Ishikawa (cell line): Measurements from ENCODE around the gene IMMP2L.

Source experiments
- CEBPB ChIP-seq: IDR thresholded peaks from 2 replicates; pipeline ENCODE4 v1.6.1; 2012
- CREB1 ChIP-seq: IDR thresholded peaks from 2 replicates; pipeline ENCODE4 v1.6.1; 2012; ENCODE audit warnings: low read depth
- EGR1 ChIP-seq: IDR thresholded peaks from 2 replicates; pipeline ENCODE4 v1.6.1; 2012
- EP300 ChIP-seq: IDR thresholded peaks from 2 replicates; pipeline ENCODE4 v1.6.1; 2012; ENCODE audit warnings: borderline replicate concordance
- FOXM1 ChIP-seq: IDR thresholded peaks from 2 replicates; pipeline ENCODE4 v1.6.1; 2012; ENCODE audit warnings: low read depth, borderline replicate concordance
- NFIC ChIP-seq: IDR thresholded peaks from 2 replicates; pipeline ENCODE4 v1.6.1; 2012
- RAD21 ChIP-seq: IDR thresholded peaks from 2 replicates; pipeline ENCODE4 v1.6.1; 2012; ENCODE audit warnings: low read depth
- TAF1 ChIP-seq: IDR thresholded peaks from 2 replicates; pipeline ENCODE4 v1.6.1; 2012; ENCODE audit warnings: low read depth, mild to moderate bottlenecking
- TCF12 ChIP-seq: IDR thresholded peaks from 2 replicates; pipeline ENCODE4 v1.6.1; 2012; ENCODE audit warnings: low read depth
- TEAD4 ChIP-seq: IDR thresholded peaks from 2 replicates; pipeline ENCODE4 v1.6.1; 2012
- USF1 ChIP-seq: IDR thresholded peaks from 2 replicates; pipeline ENCODE4 v1.6.1; 2012
- YY1 ChIP-seq: IDR thresholded peaks from 2 replicates; pipeline ENCODE4 v1.6.1; 2012; ENCODE audit warnings: low read depth
- ZBTB7A ChIP-seq: IDR thresholded peaks from 2 replicates; pipeline ENCODE4 v1.6.1; 2012; ENCODE audit warnings: low read depth
- TF ChIP-seq, protein P1 (sequence below): IDR thresholded peaks from 2 replicates; pipeline ENCODE4 v1.6.1; 2012; ENCODE audit warnings: low read depth, mild to moderate bottlenecking
- TF ChIP-seq, protein P2 (sequence below): IDR thresholded peaks from 2 replicates; pipeline ENCODE4 v1.6.1; 2012

The IMMP2L gene

GRCh38 chr7:111086532-111086931 lies 475.8 kb downstream of the IMMP2L start:
- TF ChIP-seq EGR1 (no peak), TAF1 (no peak), CREB1 (no peak), RAD21 (no peak), YY1 (no peak), NFIC (no peak), EP300 (no peak)
- TF ChIP-seq, protein P1, sequence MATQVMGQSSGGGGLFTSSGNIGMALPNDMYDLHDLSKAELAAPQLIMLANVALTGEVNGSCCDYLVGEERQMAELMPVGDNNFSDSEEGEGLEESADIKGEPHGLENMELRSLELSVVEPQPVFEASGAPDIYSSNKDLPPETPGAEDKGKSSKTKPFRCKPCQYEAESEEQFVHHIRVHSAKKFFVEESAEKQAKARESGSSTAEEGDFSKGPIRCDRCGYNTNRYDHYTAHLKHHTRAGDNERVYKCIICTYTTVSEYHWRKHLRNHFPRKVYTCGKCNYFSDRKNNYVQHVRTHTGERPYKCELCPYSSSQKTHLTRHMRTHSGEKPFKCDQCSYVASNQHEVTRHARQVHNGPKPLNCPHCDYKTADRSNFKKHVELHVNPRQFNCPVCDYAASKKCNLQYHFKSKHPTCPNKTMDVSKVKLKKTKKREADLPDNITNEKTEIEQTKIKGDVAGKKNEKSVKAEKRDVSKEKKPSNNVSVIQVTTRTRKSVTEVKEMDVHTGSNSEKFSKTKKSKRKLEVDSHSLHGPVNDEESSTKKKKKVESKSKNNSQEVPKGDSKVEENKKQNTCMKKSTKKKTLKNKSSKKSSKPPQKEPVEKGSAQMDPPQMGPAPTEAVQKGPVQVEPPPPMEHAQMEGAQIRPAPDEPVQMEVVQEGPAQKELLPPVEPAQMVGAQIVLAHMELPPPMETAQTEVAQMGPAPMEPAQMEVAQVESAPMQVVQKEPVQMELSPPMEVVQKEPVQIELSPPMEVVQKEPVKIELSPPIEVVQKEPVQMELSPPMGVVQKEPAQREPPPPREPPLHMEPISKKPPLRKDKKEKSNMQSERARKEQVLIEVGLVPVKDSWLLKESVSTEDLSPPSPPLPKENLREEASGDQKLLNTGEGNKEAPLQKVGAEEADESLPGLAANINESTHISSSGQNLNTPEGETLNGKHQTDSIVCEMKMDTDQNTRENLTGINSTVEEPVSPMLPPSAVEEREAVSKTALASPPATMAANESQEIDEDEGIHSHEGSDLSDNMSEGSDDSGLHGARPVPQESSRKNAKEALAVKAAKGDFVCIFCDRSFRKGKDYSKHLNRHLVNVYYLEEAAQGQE = no peak
- TF ChIP-seq, protein P2, sequence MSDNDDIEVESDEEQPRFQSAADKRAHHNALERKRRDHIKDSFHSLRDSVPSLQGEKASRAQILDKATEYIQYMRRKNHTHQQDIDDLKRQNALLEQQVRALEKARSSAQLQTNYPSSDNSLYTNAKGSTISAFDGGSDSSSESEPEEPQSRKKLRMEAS = no peak

GRCh38 chr7:111085356-111085755 lies 476.9 kb downstream of the IMMP2L start:
- TF ChIP-seq TCF12 (no peak), FOXM1 (no peak), RAD21 (no peak), USF1 (no peak), CEBPB (no peak), CREB1 (no peak), EGR1 (no peak), NFIC (no peak), ZBTB7A (no peak), EP300 (no peak), TAF1 (no peak), YY1 (no peak), TEAD4 (no peak)
- TF ChIP-seq, protein P1 = no peak
- TF ChIP-seq, protein P2 = no peak

DNA sequence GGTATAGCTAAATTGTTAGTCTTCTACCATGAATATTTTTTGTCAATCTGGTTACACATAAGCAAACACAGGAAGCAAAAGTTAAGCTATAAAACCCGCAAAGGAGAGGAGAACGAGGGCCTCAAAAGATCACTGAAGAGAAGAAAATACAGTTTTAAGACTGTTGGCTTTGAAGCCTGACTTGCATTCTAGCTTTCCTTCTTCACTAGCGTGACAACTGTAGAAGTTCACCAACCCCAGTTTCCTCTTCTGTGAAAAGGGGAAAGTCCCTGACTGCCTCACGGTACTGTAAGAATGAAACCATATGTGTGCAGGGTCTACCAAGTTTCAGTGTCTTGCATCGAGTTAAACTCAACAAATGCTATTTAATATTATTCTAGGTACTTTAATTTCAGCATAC lies 478.9 kb downstream of the IMMP2L start:
- TF ChIP-seq TEAD4 = no peak
- no peak for TF ChIP-seq CREB1
- TF ChIP-seq NFIC = no peak
- no peak for TF ChIP-seq CEBPB
- no peak for TF ChIP-seq FOXM1
- TF ChIP-seq, protein P1 = no peak
- TF ChIP-seq, protein P2 = no peak

DNA sequence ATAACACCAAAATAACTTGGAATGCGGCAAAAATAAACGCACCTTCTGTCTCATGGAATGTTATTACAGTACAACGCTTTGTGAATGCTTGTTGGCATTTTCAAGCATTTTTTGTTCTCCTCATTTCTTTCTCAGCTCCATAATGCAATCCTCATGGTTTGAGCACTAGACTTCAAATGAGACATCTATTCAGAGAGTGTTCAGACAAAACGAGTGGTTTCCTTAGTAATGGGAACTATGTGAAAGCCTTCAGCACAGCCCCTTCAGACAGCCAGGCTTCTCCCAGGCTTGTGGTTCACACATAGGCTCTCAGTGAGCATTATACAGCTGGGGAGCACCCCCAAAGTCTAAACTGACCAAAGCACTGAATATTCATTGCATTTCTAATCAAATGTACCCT lies 479.9 kb downstream of the IMMP2L start:
- TF ChIP-seq TEAD4 = no peak
- TF ChIP-seq ZBTB7A = no peak
- TF ChIP-seq USF1 = no peak
- TF ChIP-seq EGR1 = no peak
- TF ChIP-seq TAF1 = no peak
- TF ChIP-seq NFIC = no peak
- TF ChIP-seq CEBPB = no peak
- TF ChIP-seq FOXM1 = no peak
- no peak for TF ChIP-seq EP300
- TF ChIP-seq RAD21 = no peak
- no peak for TF ChIP-seq YY1
- TF ChIP-seq CREB1 = no peak
